ENCODE measurements around the gene NUDT5.

GRCh38 chr10:12129222-12130111 is 66.2 kb downstream of the NUDT5 start, which contains the start of gene SEC61A2:
- TF ChIP-seq EZH2phosphoT487 (conservative IDR thresholded peaks at IDR 0.05; ENCODE audit: low read length) (no peak), CTCF (IDR thresholded peaks at IDR 0.05; ENCODE audit: insufficient read depth, low read length, poor library complexity, severe bottlenecking) (no peak)
